Astrocyte (in vitro differentiated cells and primary cell): ENCODE measurements around the gene KCNMA1. TPM values are rescaled to one million over a fixed set of nuclear protein-coding genes. Genes with fewer than 3 reads are reported as not detected.

ENCODE experiments used
- DNase-seq: peaks from one replicate; pipeline ENCODE4 v3.0.0-alpha.2; 2010; ENCODE audit warnings: low read depth
- FAIRE-seq: peaks from 2 replicates; lab custom pipeline; 2011; peaks lifted over from hg19 to GRCh38; lab: Jason Lieb, UNC
- H2AFZ ChIP-seq: 2 replicates; pipeline ENCODE4 v1.6.0; 2012; ENCODE audit warnings: low read depth, low read length, inconsistent platforms
- H3K27ac ChIP-seq: 2 replicates; pipeline ENCODE4 v1.5.1; 2011; ENCODE audit warnings: low read depth, low read length, inconsistent platforms
- H3K27me3 ChIP-seq: 2 replicates; pipeline ENCODE4 v1.6.0; 2011; ENCODE audit warnings: low read length, inconsistent platforms; ENCODE audit not compliant: insufficient read depth
- H3K36me3 ChIP-seq: 2 replicates; pipeline ENCODE4 v1.5.1; 2011; ENCODE audit warnings: low read length, inconsistent platforms; ENCODE audit not compliant: insufficient read depth
- H3K4me1 ChIP-seq: 2 replicates; pipeline ENCODE4 v1.5.1; 2011; ENCODE audit warnings: low read length, inconsistent platforms; ENCODE audit not compliant: insufficient read depth
- H3K4me2 ChIP-seq: 2 replicates; pipeline ENCODE4 v1.6.0; 2012; ENCODE audit warnings: low read length, inconsistent platforms
- H3K4me3 ChIP-seq: 2 replicates; pipeline ENCODE4 v1.5.1; 2011; ENCODE audit warnings: low read depth, mild to moderate bottlenecking, low read length, inconsistent platforms; ENCODE audit not compliant: insufficient read depth
- H3K79me2 ChIP-seq: 2 replicates; pipeline ENCODE4 v1.6.0; 2012; ENCODE audit warnings: mild to moderate bottlenecking, low read length, inconsistent platforms; ENCODE audit not compliant: insufficient read depth
- H3K9ac ChIP-seq: 2 replicates; pipeline ENCODE4 v1.6.0; 2012; ENCODE audit warnings: mild to moderate bottlenecking, low read length, inconsistent platforms
- H3K9me3 ChIP-seq: 2 replicates; pipeline ENCODE4 v1.5.1; 2012; ENCODE audit warnings: low read depth, mild to moderate bottlenecking, low read length, inconsistent platforms; ENCODE audit not compliant: insufficient read depth
- H4K20me1 ChIP-seq: 2 replicates; pipeline ENCODE4 v1.6.0; 2012; ENCODE audit warnings: low read length, inconsistent platforms; ENCODE audit not compliant: insufficient read depth
- H3K27ac Mint-ChIP-seq: one replicate; pipeline ENCODE4 v1.8.0; 2021; ENCODE audit warnings: mild to moderate bottlenecking, mixed read lengths; ENCODE audit not compliant: unreplicated experiment
- H3K27me3 Mint-ChIP-seq: one replicate; pipeline ENCODE4 v1.8.0; 2021; ENCODE audit warnings: low read depth, mixed read lengths; ENCODE audit not compliant: unreplicated experiment
- H3K36me3 Mint-ChIP-seq: one replicate; pipeline ENCODE4 v1.8.0; 2021; ENCODE audit warnings: low read depth, mixed read lengths; ENCODE audit not compliant: unreplicated experiment
- H3K4me1 Mint-ChIP-seq: one replicate; pipeline ENCODE4 v1.8.0; 2021; ENCODE audit warnings: low read depth, mixed read lengths; ENCODE audit not compliant: unreplicated experiment
- H3K4me3 Mint-ChIP-seq: one replicate; pipeline ENCODE4 v1.8.0; 2021; ENCODE audit warnings: mild to moderate bottlenecking, moderate library complexity, mixed read lengths; ENCODE audit not compliant: unreplicated experiment
- H3K9me3 Mint-ChIP-seq: one replicate; pipeline ENCODE4 v1.8.0; 2021; ENCODE audit warnings: mild to moderate bottlenecking, mixed read lengths; ENCODE audit not compliant: unreplicated experiment
- CTCF ChIP-seq: IDR thresholded peaks from 2 replicates; pipeline ENCODE4 v1.5.1; 2011; ENCODE audit warnings: low read depth, mild to moderate bottlenecking, inconsistent platforms, low read length, moderate library complexity; ENCODE audit not compliant: insufficient read depth
- EZH2 ChIP-seq: IDR thresholded peaks from 2 replicates; pipeline ENCODE4 v1.6.1; 2012; ENCODE audit warnings: mild to moderate bottlenecking, low read length, inconsistent platforms; ENCODE audit not compliant: insufficient read depth
- total RNA-seq: library from RNA; stranded (reverse); gene quantifications from 2 replicates; pipeline ENCODE4 v1.2.1, GENCODE V29; 2021

The KCNMA1 gene
- total RNA-seq, 1 donor from 2014 or later: 45.8 TPM

- H3K4me2 ChIP-seq: no peak overlapping the region
- H3K27ac ChIP-seq: no peak overlapping the region
- no peaks in the 10 kb centered on the region for H3K36me3 ChIP-seq
- H3K36me3 Mint-ChIP-seq: peaks cover 2% of the 10 kb centered on the region
- TF ChIP-seq EZH2: no peak
- TF ChIP-seq CTCF: peak; percentile 71
- peaks cover 3% of the 10 kb centered on the region for H3K9me3 ChIP-seq
- no peaks in the 10 kb centered on the region for H4K20me1 ChIP-seq
- peak; percentile 88 for FAIRE-seq
- H3K27me3 Mint-ChIP-seq: peaks cover 15% of the 10 kb centered on the region
- H2AFZ ChIP-seq: no peak overlapping the region
- H3K4me1 Mint-ChIP-seq: peaks cover 9% of the 10 kb centered on the region
- H3K4me3 ChIP-seq: no peak overlapping the region
- H3K9me3 Mint-ChIP-seq: peaks cover 3% of the 10 kb centered on the region
- H3K4me1 ChIP-seq: no peaks in the 10 kb centered on the region
- H3K79me2 ChIP-seq: no peaks in the 10 kb centered on the region
- no peak overlapping the region for H3K4me3 Mint-ChIP-seq
- no peak overlapping the region for H3K27ac Mint-ChIP-seq
- H3K27me3 ChIP-seq: peaks cover 4% of the 10 kb centered on the region
- no peak overlapping the region for H3K9ac ChIP-seq
- peak; percentile 37 for DNase-seq
Observed at GRCh38 chr10:77643795-77644468, 6.3 kb upstream of the KCNMA1 start.

DNA sequence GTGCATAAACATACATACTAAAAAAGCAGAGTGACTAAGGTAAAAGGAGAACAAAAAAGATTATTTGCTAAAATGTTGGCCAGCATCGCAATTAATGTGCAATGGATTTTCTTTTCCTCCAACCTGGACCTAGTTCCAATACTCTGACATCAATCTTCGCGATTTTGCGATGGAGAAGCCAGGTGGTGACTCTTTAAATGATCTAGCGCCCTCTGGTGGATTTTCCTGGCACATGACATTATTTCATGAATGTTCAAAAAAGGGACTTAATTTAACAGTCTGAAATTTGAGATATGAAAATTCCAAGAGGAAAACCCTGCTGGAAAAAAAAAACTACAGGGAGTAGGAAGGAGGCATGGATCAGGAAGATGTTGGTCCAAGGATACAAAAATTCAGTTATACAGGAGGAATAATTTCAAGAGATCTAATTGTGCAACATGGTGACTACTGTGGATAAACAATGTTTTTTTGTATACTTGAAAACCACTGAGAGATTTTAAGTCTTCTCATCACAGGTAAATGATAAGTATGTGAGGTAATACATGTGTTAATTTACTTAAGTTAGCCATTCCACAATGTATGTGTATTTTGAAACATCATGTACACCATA is 4.3 kb upstream of the KCNMA1 start:
- Histone ChIP-seq H3K4me3 (no peak overlapping the region), H3K9ac (no peak overlapping the region), H4K20me1 (no peaks in the 10 kb centered on the region), H2AFZ (no peak overlapping the region), H3K36me3 (no peaks in the 10 kb centered on the region), H3K79me2 (peaks cover 5% of the 10 kb centered on the region), H3K9me3 (peaks cover 3% of the 10 kb centered on the region), H3K27ac (no peak overlapping the region), H3K4me1 (peaks cover 3% of the 10 kb centered on the region), H3K4me2 (no peak overlapping the region), H3K27me3 (no peaks in the 10 kb centered on the region)
- Mint-ChIP-seq H3K27me3 (peaks cover 4% of the 10 kb centered on the region), H3K9me3 (peaks cover 3% of the 10 kb centered on the region), H3K27ac (no peak overlapping the region), H3K36me3 (peaks cover 2% of the 10 kb centered on the region), H3K4me1 (peaks cover 9% of the 10 kb centered on the region), H3K4me3 (no peak overlapping the region)
- DNase-seq (peak; percentile 47), FAIRE-seq (peak; percentile 93)
- TF ChIP-seq CTCF (peak; percentile 84), EZH2 (no peak)

DNA sequence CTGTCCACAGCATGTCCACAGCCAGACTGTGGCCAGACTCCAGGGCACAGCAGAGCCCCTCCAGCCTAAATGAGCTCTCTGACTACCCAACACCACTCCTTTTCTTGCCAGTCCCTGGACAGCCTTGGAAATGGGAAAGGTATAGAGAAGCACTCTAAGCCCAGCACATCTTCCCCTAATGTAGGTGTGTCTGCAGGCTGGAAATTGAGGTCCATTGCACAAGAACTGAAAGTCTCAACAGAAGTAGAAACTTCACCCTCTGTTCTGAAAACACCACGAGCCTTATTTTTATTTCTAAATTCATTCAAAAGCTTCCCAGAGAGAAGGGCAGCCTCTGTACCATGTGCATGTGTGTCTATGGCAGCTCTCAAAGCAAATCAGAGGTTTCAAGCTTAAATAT is 3.7 kb upstream of the KCNMA1 start:
- peaks cover 10% of the 10 kb centered on the region for H3K79me2 ChIP-seq
- Mint-ChIP-seq H3K4me1 (peaks cover 9% of the 10 kb centered on the region), H3K36me3 (peaks cover 2% of the 10 kb centered on the region), H3K27ac (no peak overlapping the region), H3K27me3 (peaks cover 4% of the 10 kb centered on the region), H3K9me3 (peaks cover 3% of the 10 kb centered on the region), H3K4me3 (no peak overlapping the region)
- H3K9me3 ChIP-seq: peaks cover 3% of the 10 kb centered on the region
- peaks cover 8% of the 10 kb centered on the region for H3K4me1 ChIP-seq
- no peak overlapping the region for H3K4me2 ChIP-seq
- H3K27me3 ChIP-seq: no peaks in the 10 kb centered on the region
- H4K20me1 ChIP-seq: no peaks in the 10 kb centered on the region
- DNase-seq (no peak), FAIRE-seq (no peak)
- TF ChIP-seq CTCF (no peak), EZH2 (no peak)
- no peak overlapping the region for H3K9ac ChIP-seq
- H3K4me3 ChIP-seq: no peak overlapping the region
- no peak overlapping the region for H2AFZ ChIP-seq
- H3K36me3 ChIP-seq: no peaks in the 10 kb centered on the region
- no peak overlapping the region for H3K27ac ChIP-seq
